HG03439 (cell line): Measurements from ENCODE around the gene F11.
"Not testable (repeated sequence)": the region's sequence is repeated elsewhere in the genome, so short reads cannot be mapped to it uniquely, and the experiment has no call there.

Experiments
- ATAC-seq: cut with Tn5 transposase; IDR thresholded peaks from one replicate; pipeline ENCODE4 v1.9.1; 2021; ENCODE audit warnings: mild to moderate bottlenecking, moderate library complexity; ENCODE audit not compliant: unreplicated experiment

F11 gene

DNA sequence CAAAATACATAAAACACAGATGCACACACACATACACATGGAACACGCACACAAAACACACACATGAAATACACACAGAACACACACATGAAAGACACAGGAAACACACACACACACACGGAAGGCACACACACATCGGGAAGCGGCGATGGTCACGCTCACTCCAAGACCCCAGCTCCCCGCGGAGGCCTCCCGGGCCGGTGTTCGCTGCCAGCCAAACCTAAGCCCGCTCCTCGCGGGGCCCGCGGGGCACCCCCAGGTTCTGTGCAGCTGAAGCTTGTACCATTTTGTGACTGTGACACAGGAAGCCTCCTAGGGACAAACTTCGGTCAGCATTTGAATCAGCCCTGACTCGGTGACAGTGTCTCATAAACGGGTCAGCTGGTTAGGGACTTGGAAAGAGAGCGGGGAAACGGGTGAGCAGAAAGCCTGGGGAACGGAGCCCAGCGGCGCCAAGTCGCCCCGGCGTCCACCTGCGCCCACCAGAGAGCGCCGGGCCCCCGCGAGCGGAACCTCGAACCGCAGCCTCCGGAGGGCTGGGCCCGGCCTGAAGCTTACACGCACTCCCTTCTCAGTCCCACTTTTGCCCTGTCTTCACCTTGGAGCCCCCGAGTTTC lies 32.1 kb downstream of the F11 start:
- no peak for ATAC-seq

GRCh38 chr4:186299291-186299690 lies 33.3 kb downstream of the F11 start:
- ATAC-seq: no peak

GRCh38 chr4:186300659-186301390 lies 34.8 kb downstream of the F11 start:
- ATAC-seq: no peak

DNA sequence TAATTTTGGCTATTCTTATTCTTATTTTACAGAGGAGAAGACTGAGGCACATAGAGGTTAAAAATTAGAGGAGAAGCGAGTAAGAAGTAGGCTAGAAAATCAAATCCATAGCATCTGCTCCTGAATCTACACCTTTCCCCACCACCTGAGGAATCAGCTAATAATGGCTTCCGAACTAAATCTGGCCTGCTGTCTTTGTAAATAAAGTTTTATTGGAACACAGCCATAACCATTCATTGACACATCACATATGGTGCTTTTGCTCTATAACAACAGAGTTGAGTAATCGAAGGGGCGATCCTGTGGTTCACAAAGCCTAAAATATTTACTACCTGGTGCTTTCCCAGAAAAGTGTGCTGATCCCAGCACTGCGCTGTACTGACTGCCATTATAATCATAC lies 38.2 kb downstream of the F11 start:
- ATAC-seq: no peak

GRCh38 chr4:186304866-186305505 lies 39.0 kb downstream of the F11 start:
- ATAC-seq: no peak

DNA sequence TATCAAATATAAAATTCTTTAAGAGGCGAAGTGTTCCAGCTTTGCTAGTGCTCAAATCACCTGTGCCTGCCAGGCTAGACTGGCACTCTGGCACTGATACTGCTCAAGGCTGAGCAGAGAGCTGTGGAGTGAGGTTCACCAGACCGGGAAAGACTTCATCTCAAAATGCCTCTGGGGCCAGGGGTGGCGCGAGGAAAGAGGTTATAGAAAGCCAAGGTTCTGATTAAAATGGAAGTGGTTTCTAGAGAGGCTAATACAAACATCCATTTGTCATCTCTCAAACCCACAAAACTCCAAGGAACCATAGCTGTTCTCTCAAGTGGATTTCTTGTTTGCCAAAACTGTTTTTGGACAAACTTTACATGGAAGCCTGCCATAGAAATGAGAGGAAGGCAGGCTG lies 41.5 kb downstream of the F11 start:
- no peak for ATAC-seq

- ATAC-seq: no peak
Measured at GRCh38 chr4:186307916-186308315, 41.9 kb downstream of the F11 start.

GRCh38 chr4:186318481-186318880 lies 52.5 kb downstream of the F11 start:
- ATAC-seq: no peak

DNA sequence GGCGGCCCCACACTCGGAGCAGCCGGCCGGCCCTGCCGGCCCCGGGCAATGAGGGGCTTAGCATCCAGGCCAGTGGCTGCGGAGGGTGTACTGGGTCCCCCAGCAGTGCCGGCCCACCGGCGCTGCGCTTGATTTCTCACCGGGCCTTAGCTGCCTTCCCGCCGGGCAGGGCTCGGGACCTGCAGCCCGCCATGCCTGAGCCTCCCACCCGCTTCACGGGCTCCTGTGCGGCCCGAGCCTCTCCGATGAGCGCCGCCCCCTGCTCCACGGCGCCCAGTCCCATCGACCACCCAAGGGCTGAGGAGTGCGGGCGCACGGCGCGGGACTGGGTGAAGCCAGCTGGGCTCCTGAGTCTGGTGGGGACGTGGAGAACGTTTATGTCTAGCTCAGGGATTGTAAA lies 58.7 kb downstream of the F11 start:
- ATAC-seq: not testable (repeated sequence)

- no peak for ATAC-seq
Measured at GRCh38 chr4:186326391-186326790, 60.4 kb downstream of the F11 start.

GRCh38 chr4:186329372-186329771 lies 63.4 kb downstream of the F11 start:
- ATAC-seq: no peak

DNA sequence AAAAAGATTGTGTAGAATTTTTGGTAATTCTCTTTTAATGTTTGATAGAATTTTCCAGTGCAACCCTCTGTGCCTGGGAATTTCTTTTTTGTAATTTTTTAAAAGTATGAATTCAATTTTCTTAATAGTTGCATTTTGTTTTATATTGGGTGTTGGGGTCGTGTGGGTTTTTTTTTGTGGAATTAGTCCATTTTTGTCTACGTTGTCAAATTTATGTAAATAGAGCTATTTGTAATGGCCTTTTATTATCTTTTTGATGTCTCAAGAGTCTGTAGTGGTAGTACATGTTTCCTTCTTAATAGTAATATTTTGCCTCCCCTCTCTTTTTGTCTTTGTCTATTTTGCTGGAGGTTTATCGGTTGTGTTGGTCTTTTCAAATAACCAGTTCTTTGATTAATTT lies 64.4 kb downstream of the F11 start:
- ATAC-seq: no peak

DNA sequence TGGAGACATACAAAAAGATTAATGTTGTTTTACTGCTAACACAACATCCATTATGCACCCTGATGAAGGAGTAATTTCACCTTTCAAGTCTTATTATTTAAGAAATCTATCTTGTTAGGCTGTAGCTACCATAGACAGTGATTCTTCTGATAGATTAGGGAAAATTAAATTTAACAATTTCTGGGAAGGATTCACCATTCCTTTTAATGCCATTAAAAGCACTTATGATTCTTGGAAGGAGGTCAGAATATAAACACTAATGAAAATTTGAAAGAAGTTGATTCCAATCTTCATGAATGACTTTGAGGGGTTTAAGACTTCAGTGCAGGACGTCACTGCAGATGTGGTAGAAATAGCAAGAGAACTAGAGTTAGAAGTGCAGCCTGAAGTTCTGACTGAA lies 69.8 kb downstream of the F11 start:
- ATAC-seq: no peak
